NCI-H1436 (cell line): Measurements from ENCODE around the gene MTA1.

Source experiments
- DNase-seq: peaks from one replicate; lab custom pipeline; 2025; lab: John Stamatoyannopoulos, UW

Gene MTA1

DNA sequence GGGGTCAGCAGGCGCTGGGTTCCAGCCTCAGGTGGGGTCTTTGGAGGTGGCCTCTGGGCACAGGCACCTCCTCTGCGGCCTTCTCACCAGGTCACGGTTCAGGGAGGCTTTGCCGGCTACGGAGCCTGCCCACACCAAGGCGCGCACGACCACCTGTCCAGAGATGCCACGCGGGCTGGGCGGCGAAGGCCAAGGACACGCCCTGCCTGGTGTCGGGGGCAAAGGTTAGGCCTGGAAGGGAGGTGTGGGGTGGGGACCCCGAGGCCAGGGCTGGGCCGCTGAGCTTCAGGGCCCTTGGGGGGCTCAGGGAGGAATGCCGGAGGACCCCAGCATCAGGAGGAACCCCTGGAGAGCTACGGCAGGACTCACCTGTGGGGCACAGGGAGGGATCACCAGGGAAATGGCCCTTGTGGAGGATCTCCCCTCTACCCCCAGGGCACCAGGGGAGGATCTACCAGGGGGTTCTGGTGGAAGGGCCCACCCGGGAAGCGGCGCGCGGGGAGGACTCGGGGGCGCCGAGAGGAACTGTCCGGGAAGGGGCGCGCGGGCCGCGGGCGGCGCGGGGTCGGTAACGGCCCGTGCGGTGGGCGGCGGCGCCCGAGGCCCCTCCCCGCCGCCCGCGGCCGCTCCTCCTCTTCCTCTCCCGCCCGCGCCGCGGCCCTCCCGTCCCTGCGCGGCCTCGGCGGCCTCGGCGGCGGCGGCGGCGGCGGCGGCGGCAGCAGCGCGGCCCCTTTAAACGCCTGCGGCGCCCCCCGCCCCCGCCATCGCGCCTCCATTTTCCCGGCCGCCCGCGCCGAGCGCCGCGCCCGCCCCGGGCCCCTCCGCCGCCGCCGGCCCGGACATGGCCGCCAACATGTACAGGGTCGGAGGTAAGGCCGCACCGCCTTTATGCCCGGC, at the start of gene MTA1:
Gene MTA1, plus strand, starts transcription at position 633 of the 897 bp plus-strand sequence. Its CDS starts 209 bp downstream, at position 842.
- DNase-seq, result peak; percentile 42

DNA sequence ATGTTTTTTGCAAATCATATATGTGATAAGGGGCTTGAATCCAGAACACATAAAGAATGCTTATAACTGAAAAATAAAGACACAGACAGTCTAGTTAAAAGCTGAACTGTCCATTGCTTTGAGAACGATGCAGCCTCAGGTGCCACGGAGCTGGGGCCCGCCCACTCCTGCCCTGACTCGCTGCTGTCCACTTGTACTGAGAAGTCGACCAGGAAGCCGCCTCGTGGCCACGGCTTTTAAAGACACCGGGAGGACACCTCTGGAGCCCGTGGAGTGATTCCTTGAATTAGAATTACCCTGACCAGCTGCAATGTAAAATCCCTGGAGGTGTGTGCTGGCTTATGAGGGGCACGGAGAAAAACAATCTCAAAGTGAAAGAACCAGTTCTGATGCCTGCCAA, 45.2 kb upstream of the MTA1 start:
- no peak for DNase-seq

- DNase-seq, result no peak
These were observed 44.0 kb upstream of the MTA1 start for GRCh38 chr14:105375635-105376057.

- no peak for DNase-seq
These were observed 42.8 kb upstream of the MTA1 start for GRCh38 chr14:105376521-105377440.

- DNase-seq, result no peak
These were observed 42.0 kb upstream of the MTA1 start for GRCh38 chr14:105377555-105378182.

DNA sequence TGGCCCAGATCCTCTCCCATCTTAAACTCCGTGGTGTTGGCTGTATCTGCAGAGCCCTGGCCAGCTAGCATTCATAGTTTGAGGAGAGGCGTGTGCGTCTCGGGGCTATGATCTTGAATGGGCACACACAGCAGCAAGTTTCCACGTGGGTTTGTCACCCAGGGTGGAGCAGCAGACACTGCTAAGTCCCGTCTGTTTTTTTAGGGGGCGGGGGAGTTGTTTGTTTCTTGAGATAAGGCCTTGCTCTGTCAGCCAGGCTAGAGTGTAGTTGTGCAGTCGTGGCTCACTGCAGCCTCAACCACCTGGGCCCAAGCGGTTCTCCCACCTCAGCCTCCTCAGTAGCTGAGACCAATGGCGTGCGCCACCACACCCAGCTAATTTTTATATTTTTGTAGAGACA, 41.4 kb upstream of the MTA1 start:
- DNase-seq, result no peak

DNA sequence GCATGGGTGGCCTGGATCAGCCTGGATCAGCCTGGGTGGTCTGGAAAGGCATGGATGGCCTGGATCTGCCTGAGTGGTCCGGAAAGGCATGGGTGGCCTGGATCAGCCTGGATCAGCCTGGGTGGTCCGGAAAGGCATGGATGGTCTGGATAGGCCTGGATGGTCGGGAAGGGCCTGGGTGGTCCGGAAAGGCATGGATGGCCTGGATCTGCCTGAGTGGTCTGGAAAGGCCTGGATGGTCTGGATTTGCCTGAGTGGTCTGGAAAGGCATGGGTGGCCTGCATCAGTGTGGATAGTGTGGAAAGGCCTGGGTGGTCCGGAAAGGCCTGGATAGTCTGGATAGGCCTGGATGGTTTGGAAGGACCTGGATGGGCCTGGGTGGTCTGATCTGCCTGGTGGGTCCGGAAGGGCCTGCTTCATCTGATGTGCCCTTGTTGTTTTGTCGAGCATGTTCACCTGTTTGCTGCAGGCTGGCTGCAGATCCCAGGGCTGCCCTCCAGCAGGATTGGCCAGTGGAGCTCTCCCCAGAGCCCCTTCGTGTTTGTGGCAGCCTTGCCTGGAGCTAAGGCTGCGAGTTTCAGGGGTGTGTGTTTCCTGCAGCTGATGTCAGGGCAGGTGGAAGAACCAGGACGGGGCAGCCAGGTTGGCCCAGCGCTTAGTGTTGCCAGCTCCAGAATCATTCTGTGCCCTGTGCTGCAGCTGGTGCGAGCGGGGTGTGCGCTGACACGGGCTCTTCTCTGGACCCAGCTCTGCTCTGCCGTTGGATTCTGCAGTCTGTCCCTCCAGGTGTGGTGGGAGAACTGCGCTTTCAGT, 40.5 kb upstream of the MTA1 start:
- DNase-seq, result no peak

DNA sequence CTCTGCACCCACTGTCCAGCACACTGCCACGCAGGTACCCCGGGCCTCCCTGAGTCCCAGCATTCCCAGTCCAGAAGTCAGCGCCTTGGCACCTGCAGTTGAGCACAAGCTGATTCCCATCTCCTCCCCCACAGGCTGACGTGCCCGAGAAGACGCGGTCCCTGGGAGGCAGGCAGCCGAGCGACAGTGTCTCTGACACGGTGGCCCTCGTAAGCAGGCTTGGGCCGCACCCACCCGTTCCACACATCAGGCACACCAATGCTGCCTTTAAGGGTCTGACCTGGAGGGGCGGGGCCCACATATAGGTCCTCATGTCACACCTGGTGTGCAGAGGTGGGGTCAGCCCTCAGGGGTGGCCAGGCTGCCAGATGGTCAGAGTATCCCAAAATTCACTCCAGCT, 39.7 kb upstream of the MTA1 start:
- DNase-seq, result no peak

GRCh38 chr14:105380756-105381155, 38.9 kb upstream of the MTA1 start:
- no peak for DNase-seq

DNA sequence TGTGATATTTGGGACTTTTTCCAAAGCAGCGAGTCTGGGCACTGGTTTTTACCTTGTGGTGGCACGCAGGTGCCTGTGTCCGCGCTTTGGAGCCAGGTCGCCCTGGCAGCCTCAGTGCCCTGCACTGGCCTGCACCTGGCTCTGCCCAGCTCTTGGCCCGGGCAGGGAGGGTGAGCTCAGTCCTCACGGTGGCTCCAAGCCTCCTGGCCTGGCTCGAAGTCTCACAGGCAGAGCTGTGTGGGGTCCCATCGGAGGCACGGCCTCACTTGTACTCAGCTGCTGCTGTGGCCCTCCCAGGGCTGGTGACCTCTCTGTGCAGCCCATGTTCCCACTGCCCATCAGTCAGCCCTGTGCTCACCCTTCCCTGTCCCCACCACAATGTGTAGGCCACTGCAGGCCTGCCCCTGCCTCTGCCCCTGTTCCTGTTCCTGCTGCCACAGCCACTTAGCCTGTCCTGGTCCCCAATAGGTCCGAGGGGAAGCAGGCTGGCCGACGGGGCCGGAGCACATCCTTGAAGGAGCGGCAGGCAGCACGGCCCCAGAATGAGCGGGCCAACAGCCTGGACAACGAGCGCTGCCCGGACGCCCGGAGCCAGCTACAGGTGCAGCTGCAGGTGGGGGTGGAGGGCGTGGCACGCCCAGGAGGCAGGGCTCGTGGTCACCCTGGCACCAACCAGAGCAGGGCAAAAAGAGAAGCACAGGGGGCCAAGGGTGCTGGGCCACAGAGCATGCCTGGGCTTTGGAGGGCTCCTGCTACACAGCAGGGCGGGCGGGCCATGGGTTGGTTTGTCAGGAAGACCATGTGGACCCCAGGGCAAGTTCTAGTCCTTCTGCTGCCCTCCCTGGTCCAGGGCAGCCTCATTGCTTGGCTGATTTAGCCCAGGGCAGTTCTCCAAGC, 37.9 kb upstream of the MTA1 start:
- DNase-seq, result no peak

DNA sequence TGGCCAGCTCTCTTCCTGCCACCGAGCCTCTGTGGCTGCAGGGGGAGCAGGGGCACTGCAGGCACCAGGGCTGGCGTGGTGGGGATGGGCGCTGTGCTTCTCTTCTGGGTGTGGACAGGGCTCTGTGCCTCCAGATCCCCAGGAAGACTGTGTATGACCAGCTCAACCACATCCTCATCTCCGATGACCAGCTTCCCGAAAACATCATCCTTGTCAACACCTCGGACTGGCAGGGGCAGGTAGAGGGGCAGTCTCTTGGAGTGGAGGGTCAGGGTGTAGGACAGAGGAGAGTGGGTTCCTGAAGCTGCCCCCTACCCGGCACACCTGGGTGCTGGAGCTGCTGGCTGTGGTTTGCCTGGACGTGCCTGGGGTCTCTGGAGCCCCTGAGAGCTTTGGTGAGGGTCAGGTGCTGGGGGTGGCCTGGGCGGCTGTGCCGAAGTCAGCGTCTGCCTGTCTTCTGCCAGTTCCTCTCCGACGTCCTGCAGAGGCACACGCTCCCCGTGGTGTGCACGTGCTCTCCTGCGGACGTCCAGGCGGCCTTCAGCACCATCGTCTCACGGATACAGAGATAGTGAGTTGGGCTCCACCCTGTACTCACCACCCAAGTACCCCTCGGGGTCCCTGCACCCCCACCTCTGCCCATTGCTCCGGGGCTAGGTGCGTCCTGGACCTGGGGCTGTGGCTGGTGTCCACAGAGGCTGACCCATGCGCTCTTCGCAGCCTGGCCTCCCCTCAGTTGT, 37.1 kb upstream of the MTA1 start:
- DNase-seq, result no peak

DNA sequence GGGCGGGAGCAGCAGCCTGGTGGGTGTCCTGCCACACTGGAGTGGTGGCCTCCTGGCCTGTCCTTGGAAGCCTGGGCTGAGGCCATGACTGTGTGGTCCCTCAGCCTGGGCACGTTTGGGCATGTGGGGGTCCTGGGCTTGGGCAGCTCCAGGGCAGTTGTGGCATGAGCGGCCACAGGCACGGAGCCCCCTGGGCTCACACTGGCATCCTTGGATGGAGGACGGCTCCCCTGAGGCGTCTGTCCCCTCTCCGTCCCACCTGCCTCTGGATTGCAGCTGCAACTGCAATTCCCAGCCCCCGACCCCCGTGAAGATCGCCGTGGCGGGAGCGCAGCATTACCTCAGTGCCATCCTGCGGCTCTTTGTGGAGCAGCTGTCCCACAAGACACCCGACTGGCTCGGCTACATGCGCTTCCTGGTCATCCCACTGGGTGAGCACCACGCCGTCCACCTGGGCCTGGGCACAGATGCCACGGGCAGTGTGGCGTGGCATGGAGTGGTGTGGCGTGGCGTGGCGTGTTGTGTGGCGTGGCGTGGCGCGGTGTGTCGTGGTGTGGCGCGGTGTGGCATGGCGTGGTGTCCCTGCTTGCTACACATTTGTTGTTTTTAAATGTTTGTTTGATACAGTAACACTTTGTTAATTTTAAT, 36.4 kb upstream of the MTA1 start:
- no peak for DNase-seq

GRCh38 chr14:105384041-105384557, 35.5 kb upstream of the MTA1 start:
- DNase-seq, result no peak

DNA sequence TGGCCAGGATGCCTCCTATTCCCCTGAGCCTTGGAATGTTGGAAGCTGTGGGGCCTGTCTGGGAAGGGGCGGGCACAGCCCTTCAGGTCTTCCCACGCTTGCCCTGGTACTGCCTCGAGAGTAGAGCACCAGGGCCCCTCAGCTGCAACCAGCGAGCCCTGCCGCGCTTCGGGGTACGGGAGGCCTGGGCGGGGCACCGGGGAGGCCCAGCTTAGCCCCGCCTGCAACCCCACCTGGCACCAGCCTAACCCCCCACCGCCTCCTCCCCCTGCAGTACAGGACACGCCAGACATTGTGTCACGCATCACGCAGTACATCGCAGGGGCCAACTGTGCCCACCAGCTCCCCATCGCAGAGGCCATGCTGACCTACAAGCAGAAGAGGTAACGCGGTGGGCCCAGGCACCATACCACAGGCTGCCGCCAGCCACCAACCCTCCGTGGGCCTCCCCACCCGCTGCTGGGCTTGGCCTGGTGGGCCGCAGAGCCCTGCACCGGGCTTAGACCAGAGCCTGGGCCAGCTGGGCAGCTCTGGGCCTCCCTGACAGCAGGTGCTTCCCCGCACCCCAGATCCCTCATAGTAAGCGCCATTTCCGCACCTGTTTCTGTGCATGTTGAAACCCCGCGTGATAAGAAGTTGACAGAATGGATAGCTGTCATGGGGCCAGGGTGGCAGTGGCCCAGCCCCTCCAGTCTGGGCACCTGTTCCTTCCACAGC, 34.9 kb upstream of the MTA1 start:
- no peak for DNase-seq

GRCh38 chr14:105385322-105385637, 34.3 kb upstream of the MTA1 start:
- DNase-seq, result no peak

- no peak for DNase-seq
These were observed 33.8 kb upstream of the MTA1 start for GRCh38 chr14:105385698-105386365.

GRCh38 chr14:105386581-105387529, 32.8 kb upstream of the MTA1 start:
- DNase-seq, result no peak
